A549 (cell line): ENCODE measurements around the gene TGFBR3L. TPM values are rescaled to one million over a fixed set of nuclear protein-coding genes. Genes with fewer than 3 reads are reported as not detected.
"Not testable (repeated sequence)": the region's sequence is repeated elsewhere in the genome, so short reads cannot be mapped to it uniquely, and the experiment has no call there.

Experiments
- ATAC-seq, 2 experiments: fragments of 200-7000 bp in 1 of 2; fragments of >200 bp in 1 of 2; cut with Nextera tagmentation in 1 of 2; cut with Tn5 transposase in 1 of 2; 3 replicates each; pipeline versions ENCODE4 v1.8.0 to v1.9.1; 2018 to 2020; ENCODE audit warnings: mild to moderate bottlenecking in 1 of 2, moderate library complexity in 1 of 2
- CTCF ChIA-PET: fragments of 300-600 bp; sonication (Branson Sonifier 250); formaldehyde crosslinking; extraction: SDS; loops from one replicate; lab custom pipeline; 2021; ENCODE audit warnings: antibody characterized with exemption, inconsistent platforms; lab: Yijun Ruan, JAX
- POLR2A ChIA-PET: fragments of 350-600 bp; formaldehyde crosslinking; extraction: SDS; loops from one replicate; lab custom pipeline; 2021; ENCODE audit warnings: antibody characterized with exemption, inconsistent platforms; lab: Yijun Ruan, JAX
- DNase-seq, 2 experiments: peaks; one replicate each; pipeline versions ENCODE4 v3.0.0 to v3.0.0-alpha.2; 2011 to 2016; ENCODE audit warnings: low read depth in 1 of 2, low spot score in 1 of 2
- FAIRE-seq: peaks from 2 replicates; lab custom pipeline; 2011; peaks lifted over from hg19 to GRCh38; lab: Jason Lieb, UNC
- H3K27ac ChIP-seq, 2 experiments: fragments of >200 bp; sonication (Bioruptor Twin); formaldehyde crosslinking; 3 replicates each; pipeline ENCODE4 v1.5.1; 2016 to 2017
- H3K4me1 ChIP-seq: fragments of >200 bp; sonication (Bioruptor Twin); formaldehyde crosslinking; 3 replicates; pipeline ENCODE4 v1.6.1; 2016
- H3K4me2 ChIP-seq: fragments of >200 bp; sonication (Bioruptor Twin); formaldehyde crosslinking; 3 replicates; pipeline ENCODE4 v1.6.1; 2016
- H3K4me3 ChIP-seq: fragments of >200 bp; sonication (Bioruptor Twin); formaldehyde crosslinking; 3 replicates; pipeline ENCODE4 v1.5.1; 2016
- H3K9me3 ChIP-seq: fragments of >200 bp; sonication (Bioruptor Twin); formaldehyde crosslinking; 3 replicates; pipeline ENCODE4 v1.6.1; 2016
- EHF ChIP-seq: fragments of 250-450 bp; sonication (Bioruptor Pico); IDR thresholded peaks from 2 replicates; pipeline ENCODE4 v1.5.0; 2020; ENCODE audit warnings: mild to moderate bottlenecking
- EHMT2 ChIP-seq: fragments of 200-600 bp; sonication (generic); IDR thresholded peaks from 2 replicates; pipeline ENCODE4 v1.6.1; 2016; ENCODE audit warnings: antibody characterized with exemption, low read depth, mild to moderate bottlenecking, moderate library complexity
- FOSL2 ChIP-seq, 2 experiments: fragments of 450-650 bp in 1 of 2; fragments of >200 bp in 1 of 2; sonication (Bioruptor Twin) in 1 of 2; formaldehyde crosslinking; IDR thresholded peaks; 2 replicates each; pipeline versions ENCODE4 v1.5.0 to v1.6.1; 2016 to 2020; ENCODE audit warnings: mild to moderate bottlenecking in 1 of 2, moderate library complexity in 1 of 2
- JUN ChIP-seq, 2 experiments: fragments of >200 bp; sonication (Bioruptor Twin); formaldehyde crosslinking; IDR thresholded peaks; 2 replicates in 1 of 2; 3 replicates in 1 of 2; pipeline ENCODE4 v1.6.1; 2016 to 2017
- JUNB ChIP-seq: fragments of >200 bp; sonication (Bioruptor Twin); formaldehyde crosslinking; IDR thresholded peaks from 2 replicates; pipeline ENCODE4 v1.6.1; 2016
- KDM1A ChIP-seq: fragments of 200-600 bp; sonication (generic); IDR thresholded peaks from 2 replicates; pipeline ENCODE4 v1.6.1; 2016; ENCODE audit warnings: low read depth, mild to moderate bottlenecking
- MAFK ChIP-seq: fragments of 450-650 bp; IDR thresholded peaks from 2 replicates; pipeline ENCODE4 v1.6.1; 2014; ENCODE audit not compliant: partially characterized antibody
- NPAS2 ChIP-seq: fragments of 250-450 bp; sonication (Bioruptor Pico); IDR thresholded peaks from 2 replicates; pipeline ENCODE4 v1.8.0; 2022; ENCODE audit warnings: mild to moderate bottlenecking, moderate library complexity, borderline replicate concordance
- PHF8 ChIP-seq: fragments of 200-600 bp; sonication (generic); IDR thresholded peaks from 2 replicates; pipeline ENCODE4 v1.6.1; 2016; ENCODE audit warnings: low read depth, mild to moderate bottlenecking, antibody characterized with exemption, moderate library complexity, borderline replicate concordance
- POLR2AphosphoS2 ChIP-seq: conservative IDR thresholded peaks from 2 replicates; pipeline ENCODE4 v1.6.1; 2012; ENCODE audit warnings: low read length, improper control_type of control experiment, inconsistent platforms
- RCOR1 ChIP-seq: fragments of 150-350 bp; IDR thresholded peaks from 2 replicates; pipeline ENCODE4 v1.6.1; 2014; ENCODE audit warnings: antibody characterized with exemption, low read length, low read depth
- SMC3 ChIP-seq: fragments of >200 bp; sonication (Bioruptor Twin); formaldehyde crosslinking; IDR thresholded peaks from 3 replicates; pipeline ENCODE4 v1.6.1; 2018; ENCODE audit warnings: inconsistent platforms
- TP53 ChIP-seq: fragments of 250-450 bp; sonication (Bioruptor Pico); IDR thresholded peaks from 2 replicates; pipeline ENCODE4 v1.5.0; 2021; ENCODE audit warnings: mild to moderate bottlenecking, moderate library complexity
- ZC3H11A ChIP-seq: fragments of 450-650 bp; IDR thresholded peaks from 2 replicates; pipeline ENCODE4 v1.6.1; 2014; ENCODE audit warnings: antibody characterized with exemption, mild to moderate bottlenecking
- WGBS: methylation state at CpG from one replicate; pipeline ENCODE4 v1.1.6; 2017; ENCODE audit errors: missing lambda C conversion rate; 5-methylcytosine and 5-hydroxymethylcytosine counted together
- polyA plus RNA-seq, 4 experiments: library from polyadenylated mRNA; depleted of rRNA in 3 of 4; stranded (reverse); fragments of >200 nt; fragmentation: RNase III in 1 of 4; extraction: RNeasy Plus Mini Kit Qiagen cat#74134 plus additional on column Dnase treatment in 1 of 4; gene quantifications; 2 replicates in 3 of 4; 3 replicates in 1 of 4; pipeline ENCODE4 v1.2.3, GENCODE V29; 2011 to 2017
- TF ChIP-seq, protein P1 (sequence below): IDR thresholded peaks from 2 replicates; pipeline ENCODE4 v1.6.1; 2012
- TF ChIP-seq, protein P2 (sequence below): fragments of 200-600 bp; sonication (generic); IDR thresholded peaks from 2 replicates; pipeline ENCODE4 v1.6.1; 2016; ENCODE audit warnings: antibody characterized with exemption, mild to moderate bottlenecking, moderate library complexity
- TF ChIP-seq, protein P3 (sequence below): IDR thresholded peaks from 2 replicates; pipeline ENCODE4 v1.6.1; 2012
- TF ChIP-seq, protein P4 (sequence below): IDR thresholded peaks from 2 replicates; pipeline ENCODE4 v1.6.1; 2012; ENCODE audit warnings: low read depth, borderline replicate concordance
- TF ChIP-seq, protein P5 (sequence below): fragments of >200 bp; sonication (Bioruptor Twin); formaldehyde crosslinking; IDR thresholded peaks from 2 replicates; pipeline ENCODE4 v1.6.1; 2016
- TF ChIP-seq, protein P6 (sequence below): fragments of 250-450 bp; sonication (Bioruptor Pico); IDR thresholded peaks from 2 replicates; pipeline ENCODE4 v1.5.0; 2021; ENCODE audit warnings: mild to moderate bottlenecking, moderate library complexity, borderline replicate concordance

Gene TGFBR3L
- polyA plus RNA-seq, 2 of the 4 experiments (the other 2 are of a cell fraction), result 0.21 to 1.2 TPM

DNA sequence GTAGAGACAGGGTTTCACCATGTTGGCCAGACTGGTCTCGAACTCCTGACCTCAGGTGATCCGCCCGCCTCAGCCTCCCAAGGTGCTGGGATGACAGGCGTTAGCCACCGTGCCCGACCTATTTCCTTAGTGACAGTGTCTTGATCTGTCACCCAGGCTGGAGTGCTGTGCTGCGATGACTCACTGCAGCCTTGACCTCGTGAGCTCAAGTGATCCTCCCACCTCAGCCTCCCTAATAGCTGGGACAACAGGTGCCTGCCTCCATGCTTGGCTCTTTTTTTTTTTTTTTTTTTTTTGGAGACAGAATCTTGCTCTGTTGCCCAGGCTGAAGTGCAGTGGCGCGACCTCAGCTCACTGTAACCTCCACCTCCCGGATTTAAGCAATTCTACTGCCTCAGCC lies 15.4 kb downstream of the TGFBR3L start:
- WGBS, result 80% methylated on average over 9 of the region's 11 CpGs
- peaks cover 22% of the 10 kb centered on the region for H3K4me1 ChIP-seq
- H3K4me2 ChIP-seq; ATAC-seq; H3K4me3 ChIP-seq; H3K27ac ChIP-seq; H3K9me3 ChIP-seq; DNase-seq; FAIRE-seq; TF ChIP-seq FOSL2 (IDR thresholded peaks at IDR 0.05): not testable (repeated sequence)
- CTCF ChIA-PET, result interaction anchor here (1.2 to 5.7 kb wide), 4 partner anchors 9 to 72 kb away, joined by 8 to 56 read pairs (median 10); partner anchors contain the start of gene TIMM44
- 0 out of 2 replicates have a peak, but pooled peaks have one; percentile 5 for TF ChIP-seq FOSL2 (CRISPR knock-in tag; IDR thresholded peaks at IDR 0.05)
- POLR2A ChIA-PET, result interaction anchor here (3.2 kb wide), 1 partner anchor 14 kb away, joined by 20 read pairs; the partner anchor contains the start of gene TIMM44

DNA sequence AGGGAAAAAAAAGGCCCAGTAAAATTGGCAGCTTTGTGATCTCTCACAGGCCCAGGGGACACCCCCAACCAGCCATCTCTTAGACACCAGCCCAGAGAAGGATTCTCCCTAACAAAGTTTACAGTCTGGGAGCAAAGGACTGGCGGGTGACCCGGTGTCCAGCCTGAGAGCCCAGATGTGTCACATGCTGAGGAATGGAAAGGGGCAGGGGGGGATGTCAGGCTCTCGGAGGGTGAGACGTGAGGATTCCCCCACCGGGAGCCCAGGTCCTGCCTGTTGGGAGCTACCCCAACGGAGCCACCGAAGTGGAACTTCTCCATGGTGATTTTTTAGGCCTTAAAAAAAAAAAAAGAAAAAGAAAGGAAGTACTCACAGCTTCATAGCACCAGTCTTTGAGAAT lies 16.1 kb downstream of the TGFBR3L start:
- H3K27ac ChIP-seq, result no peak overlapping the region
- POLR2A ChIA-PET, result interaction anchor here (3.2 kb wide), 1 partner anchor 13 kb away, joined by 20 read pairs; the partner anchor contains the start of gene TIMM44
- no peak for DNase-seq

More for the DNA sequence above, 16.1 kb downstream of the TGFBR3L start:
- ATAC-seq, result no peak
- no peak for FAIRE-seq
- CTCF ChIA-PET, result interaction anchor here (3.0 to 5.7 kb wide), 2 partner anchors 12 to 13 kb away, joined by 11 to 56 read pairs; partner anchors contain the start of gene TIMM44
- Histone ChIP-seq H3K4me3 (no peak overlapping the region), H3K4me1 (peaks cover 22% of the 10 kb centered on the region)
- TF ChIP-seq, protein P1, sequence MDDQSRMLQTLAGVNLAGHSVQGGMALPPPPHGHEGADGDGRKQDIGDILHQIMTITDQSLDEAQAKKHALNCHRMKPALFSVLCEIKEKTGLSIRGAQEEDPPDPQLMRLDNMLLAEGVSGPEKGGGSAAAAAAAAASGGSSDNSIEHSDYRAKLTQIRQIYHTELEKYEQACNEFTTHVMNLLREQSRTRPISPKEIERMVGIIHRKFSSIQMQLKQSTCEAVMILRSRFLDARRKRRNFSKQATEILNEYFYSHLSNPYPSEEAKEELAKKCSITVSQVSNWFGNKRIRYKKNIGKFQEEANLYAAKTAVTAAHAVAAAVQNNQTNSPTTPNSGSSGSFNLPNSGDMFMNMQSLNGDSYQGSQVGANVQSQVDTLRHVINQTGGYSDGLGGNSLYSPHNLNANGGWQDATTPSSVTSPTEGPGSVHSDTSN, result no peak
- TF ChIP-seq, protein P2, sequence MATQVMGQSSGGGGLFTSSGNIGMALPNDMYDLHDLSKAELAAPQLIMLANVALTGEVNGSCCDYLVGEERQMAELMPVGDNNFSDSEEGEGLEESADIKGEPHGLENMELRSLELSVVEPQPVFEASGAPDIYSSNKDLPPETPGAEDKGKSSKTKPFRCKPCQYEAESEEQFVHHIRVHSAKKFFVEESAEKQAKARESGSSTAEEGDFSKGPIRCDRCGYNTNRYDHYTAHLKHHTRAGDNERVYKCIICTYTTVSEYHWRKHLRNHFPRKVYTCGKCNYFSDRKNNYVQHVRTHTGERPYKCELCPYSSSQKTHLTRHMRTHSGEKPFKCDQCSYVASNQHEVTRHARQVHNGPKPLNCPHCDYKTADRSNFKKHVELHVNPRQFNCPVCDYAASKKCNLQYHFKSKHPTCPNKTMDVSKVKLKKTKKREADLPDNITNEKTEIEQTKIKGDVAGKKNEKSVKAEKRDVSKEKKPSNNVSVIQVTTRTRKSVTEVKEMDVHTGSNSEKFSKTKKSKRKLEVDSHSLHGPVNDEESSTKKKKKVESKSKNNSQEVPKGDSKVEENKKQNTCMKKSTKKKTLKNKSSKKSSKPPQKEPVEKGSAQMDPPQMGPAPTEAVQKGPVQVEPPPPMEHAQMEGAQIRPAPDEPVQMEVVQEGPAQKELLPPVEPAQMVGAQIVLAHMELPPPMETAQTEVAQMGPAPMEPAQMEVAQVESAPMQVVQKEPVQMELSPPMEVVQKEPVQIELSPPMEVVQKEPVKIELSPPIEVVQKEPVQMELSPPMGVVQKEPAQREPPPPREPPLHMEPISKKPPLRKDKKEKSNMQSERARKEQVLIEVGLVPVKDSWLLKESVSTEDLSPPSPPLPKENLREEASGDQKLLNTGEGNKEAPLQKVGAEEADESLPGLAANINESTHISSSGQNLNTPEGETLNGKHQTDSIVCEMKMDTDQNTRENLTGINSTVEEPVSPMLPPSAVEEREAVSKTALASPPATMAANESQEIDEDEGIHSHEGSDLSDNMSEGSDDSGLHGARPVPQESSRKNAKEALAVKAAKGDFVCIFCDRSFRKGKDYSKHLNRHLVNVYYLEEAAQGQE, result no peak
- no peak for TF ChIP-seq JUN (IDR thresholded peaks at IDR 0.05)
- TF ChIP-seq EHMT2, result no peak
- TF ChIP-seq, protein P3, sequence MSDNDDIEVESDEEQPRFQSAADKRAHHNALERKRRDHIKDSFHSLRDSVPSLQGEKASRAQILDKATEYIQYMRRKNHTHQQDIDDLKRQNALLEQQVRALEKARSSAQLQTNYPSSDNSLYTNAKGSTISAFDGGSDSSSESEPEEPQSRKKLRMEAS, result no peak
- TF ChIP-seq MAFK, result no peak
- no peak for TF ChIP-seq KDM1A
- no peak for TF ChIP-seq ZC3H11A
- TF ChIP-seq, protein P4, sequence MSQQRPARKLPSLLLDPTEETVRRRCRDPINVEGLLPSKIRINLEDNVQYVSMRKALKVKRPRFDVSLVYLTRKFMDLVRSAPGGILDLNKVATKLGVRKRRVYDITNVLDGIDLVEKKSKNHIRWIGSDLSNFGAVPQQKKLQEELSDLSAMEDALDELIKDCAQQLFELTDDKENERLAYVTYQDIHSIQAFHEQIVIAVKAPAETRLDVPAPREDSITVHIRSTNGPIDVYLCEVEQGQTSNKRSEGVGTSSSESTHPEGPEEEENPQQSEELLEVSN, result no peak
- TF ChIP-seq SMC3, result no peak
- no peak for TF ChIP-seq EHF (CRISPR knock-in tag)
- TF ChIP-seq, protein P5, sequence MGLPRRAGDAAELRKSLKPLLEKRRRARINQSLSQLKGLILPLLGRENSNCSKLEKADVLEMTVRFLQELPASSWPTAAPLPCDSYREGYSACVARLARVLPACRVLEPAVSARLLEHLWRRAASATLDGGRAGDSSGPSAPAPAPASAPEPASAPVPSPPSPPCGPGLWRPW, result no peak
- TF ChIP-seq NPAS2 (CRISPR knock-in tag), result no peak
- TF ChIP-seq, protein P6, sequence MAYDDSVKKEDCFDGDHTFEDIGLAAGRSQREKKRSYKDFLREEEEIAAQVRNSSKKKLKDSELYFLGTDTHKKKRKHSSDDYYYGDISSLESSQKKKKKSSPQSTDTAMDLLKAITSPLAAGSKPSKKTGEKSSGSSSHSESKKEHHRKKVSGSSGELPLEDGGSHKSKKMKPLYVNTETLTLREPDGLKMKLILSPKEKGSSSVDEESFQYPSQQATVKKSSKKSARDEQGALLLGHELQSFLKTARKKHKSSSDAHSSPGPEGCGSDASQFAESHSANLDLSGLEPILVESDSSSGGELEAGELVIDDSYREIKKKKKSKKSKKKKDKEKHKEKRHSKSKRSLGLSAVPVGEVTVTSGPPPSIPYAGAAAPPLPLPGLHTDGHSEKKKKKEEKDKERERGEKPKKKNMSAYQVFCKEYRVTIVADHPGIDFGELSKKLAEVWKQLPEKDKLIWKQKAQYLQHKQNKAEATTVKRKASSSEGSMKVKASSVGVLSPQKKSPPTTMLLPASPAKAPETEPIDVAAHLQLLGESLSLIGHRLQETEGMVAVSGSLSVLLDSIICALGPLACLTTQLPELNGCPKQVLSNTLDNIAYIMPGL (CRISPR knock-in tag), result no peak
- TF ChIP-seq RCOR1, result no peak
- TF ChIP-seq TP53 (CRISPR knock-in tag), result no peak
- no peak for TF ChIP-seq JUNB
- no peak for TF ChIP-seq POLR2AphosphoS2
- no peak for TF ChIP-seq PHF8
- TF ChIP-seq, all 56 proteins: peak for 0
- 89% methylated on average over 7 of the region's 7 CpGs for WGBS
- H3K4me2 ChIP-seq, result no peak overlapping the region
- H3K9me3 ChIP-seq, result no peaks in the 10 kb centered on the region
